WI38 (cell line): ENCODE measurements around the gene TEKT5.

Source experiments
- H3K4me3 ChIP-seq: 2 replicates; pipeline ENCODE4 v1.5.1; 2011; ENCODE audit warnings: low read depth, mild to moderate bottlenecking, control low read depth, low read length
- TF ChIP-seq, protein P1 (sequence below): IDR thresholded peaks from 2 replicates; pipeline ENCODE4 v1.5.1; 2012; ENCODE audit warnings: low read depth, mild to moderate bottlenecking, control low read depth, low read length

Gene TEKT5

DNA sequence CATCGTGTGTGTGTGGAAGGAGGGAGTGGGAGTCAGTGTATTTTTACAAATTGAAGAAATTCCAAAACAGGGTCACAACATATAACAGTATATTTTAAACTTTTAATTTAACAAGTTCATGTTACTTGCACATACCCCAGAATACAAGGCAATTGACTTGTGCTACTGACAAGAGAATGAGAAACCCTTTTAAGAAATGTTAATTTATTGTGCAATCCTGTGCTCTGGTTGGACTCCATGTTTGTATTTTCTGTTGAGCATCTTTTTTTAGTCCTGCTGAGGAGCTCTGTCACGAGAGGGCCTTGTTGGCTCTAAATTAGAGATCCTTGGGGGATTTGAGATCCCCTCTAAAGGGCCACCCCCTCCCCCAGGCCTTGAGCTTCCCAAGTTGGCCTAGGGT is 113.2 kb downstream of the TEKT5 start:
- no peak overlapping the region for H3K4me3 ChIP-seq

GRCh38 chr16:10580883-10581247 is 113.9 kb downstream of the TEKT5 start:
- TF ChIP-seq, protein P1, sequence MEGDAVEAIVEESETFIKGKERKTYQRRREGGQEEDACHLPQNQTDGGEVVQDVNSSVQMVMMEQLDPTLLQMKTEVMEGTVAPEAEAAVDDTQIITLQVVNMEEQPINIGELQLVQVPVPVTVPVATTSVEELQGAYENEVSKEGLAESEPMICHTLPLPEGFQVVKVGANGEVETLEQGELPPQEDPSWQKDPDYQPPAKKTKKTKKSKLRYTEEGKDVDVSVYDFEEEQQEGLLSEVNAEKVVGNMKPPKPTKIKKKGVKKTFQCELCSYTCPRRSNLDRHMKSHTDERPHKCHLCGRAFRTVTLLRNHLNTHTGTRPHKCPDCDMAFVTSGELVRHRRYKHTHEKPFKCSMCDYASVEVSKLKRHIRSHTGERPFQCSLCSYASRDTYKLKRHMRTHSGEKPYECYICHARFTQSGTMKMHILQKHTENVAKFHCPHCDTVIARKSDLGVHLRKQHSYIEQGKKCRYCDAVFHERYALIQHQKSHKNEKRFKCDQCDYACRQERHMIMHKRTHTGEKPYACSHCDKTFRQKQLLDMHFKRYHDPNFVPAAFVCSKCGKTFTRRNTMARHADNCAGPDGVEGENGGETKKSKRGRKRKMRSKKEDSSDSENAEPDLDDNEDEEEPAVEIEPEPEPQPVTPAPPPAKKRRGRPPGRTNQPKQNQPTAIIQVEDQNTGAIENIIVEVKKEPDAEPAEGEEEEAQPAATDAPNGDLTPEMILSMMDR: no peak
- peak overlapping the region; percentile 72 for H3K4me3 ChIP-seq

More for the DNA sequence above, 113.2 kb downstream of the TEKT5 start:
- TF ChIP-seq, protein P1: no peak

GRCh38 chr16:10579965-10580882 is 114.5 kb downstream of the TEKT5 start, which contains the start of gene EMP2:
Gene EMP2 (minus strand): TSS chr16:10580598. CDS start chr16:10547617, 32,981 bp downstream.
- TF ChIP-seq, protein P1: peak; percentile 69

DNA sequence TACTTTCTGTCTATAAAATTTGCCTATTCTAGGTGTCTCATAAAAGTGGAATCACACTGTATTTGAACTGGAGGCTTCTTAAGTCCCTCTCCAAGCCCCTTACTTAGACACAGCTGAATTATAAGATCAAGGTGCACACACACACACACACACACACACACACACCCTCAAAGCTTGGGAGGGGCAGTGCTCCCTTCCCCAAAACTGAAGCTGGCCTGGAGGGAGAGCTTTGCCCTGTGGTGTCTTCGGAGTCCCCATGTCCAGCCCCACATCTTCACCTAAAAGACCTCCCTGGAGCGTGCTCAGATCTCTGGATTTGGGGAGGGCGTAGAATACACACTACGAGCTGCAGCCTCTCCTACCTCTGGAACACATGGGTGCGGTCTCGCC is 115.2 kb downstream of the TEKT5 start:
- peak overlapping the region; percentile 72 for H3K4me3 ChIP-seq
- TF ChIP-seq, protein P1: no peak

More at GRCh38 chr16:10579965-10580882, 114.5 kb downstream of the TEKT5 start, which contains the start of gene EMP2:
- H3K4me3 ChIP-seq: peak within 1 kb of the TSS; percentile 72

GRCh38 chr16:10578474-10579316 is 116.0 kb downstream of the TEKT5 start:
- TF ChIP-seq, protein P1: no peak
- H3K4me3 ChIP-seq: no peak overlapping the region
